Hepatocyte (in vitro differentiated cells): Measurements from ENCODE around the gene FEM1C. TPM values are rescaled to one million over a fixed set of nuclear protein-coding genes. Genes with fewer than 3 reads are reported as not detected.

Source experiments
- DNase-seq: peaks from one replicate; pipeline ENCODE4 v3.0.0-alpha.2; 2016; ENCODE audit warnings: low spot score
- H2AFZ ChIP-seq: fragments of 200-600 bp; sonication (generic); 2 replicates; pipeline ENCODE4 v1.6.0; 2016; ENCODE audit warnings: antibody characterized with exemption, mild to moderate bottlenecking
- H3K27ac ChIP-seq: fragments of 200-600 bp; sonication (generic); 2 replicates; pipeline ENCODE4 v1.5.1; 2016; ENCODE audit warnings: mild to moderate bottlenecking
- H3K27me3 ChIP-seq: fragments of 200-600 bp; sonication (generic); 2 replicates; pipeline ENCODE4 v1.6.1; 2016
- H3K36me3 ChIP-seq: fragments of 200-600 bp; sonication (generic); replicated peaks from 2 replicates; pipeline ENCODE4 v1.5.1; 2016; ENCODE audit warnings: low read depth; ENCODE audit not compliant: insufficient read depth
- H3K4me1 ChIP-seq: fragments of 200-600 bp; sonication (generic); 2 replicates; pipeline ENCODE4 v1.5.1; 2016; ENCODE audit warnings: mild to moderate bottlenecking, moderate library complexity; ENCODE audit not compliant: insufficient read depth
- H3K4me2 ChIP-seq: fragments of 200-600 bp; sonication (generic); 2 replicates; pipeline ENCODE4 v1.6.0; 2016
- H3K4me3 ChIP-seq: fragments of 200-600 bp; sonication (generic); 2 replicates; pipeline ENCODE4 v1.5.1; 2016; ENCODE audit warnings: mild to moderate bottlenecking
- H3K79me2 ChIP-seq: fragments of 200-600 bp; sonication (generic); 2 replicates; pipeline ENCODE4 v1.6.0; 2017; ENCODE audit warnings: mild to moderate bottlenecking
- H3K9me2 ChIP-seq: fragments of 200-600 bp; sonication (generic); replicated peaks from 2 replicates; pipeline ENCODE4 v1.6.0; 2017; ENCODE audit warnings: mild to moderate bottlenecking; ENCODE audit not compliant: insufficient read depth
- H3K9me3 ChIP-seq: fragments of 200-600 bp; sonication (generic); 2 replicates; pipeline ENCODE4 v1.5.1; 2016; ENCODE audit warnings: low read depth, mild to moderate bottlenecking
- H4K20me1 ChIP-seq: fragments of 200-600 bp; sonication (generic); 2 replicates; pipeline ENCODE4 v1.6.0; 2016; ENCODE audit warnings: mild to moderate bottlenecking; ENCODE audit not compliant: insufficient read depth, poor library complexity, severe bottlenecking
- EZH2 ChIP-seq: fragments of 200-600 bp; sonication (generic); IDR thresholded peaks from 2 replicates; pipeline ENCODE4 v1.6.1; 2016; ENCODE audit warnings: antibody characterized with exemption, mild to moderate bottlenecking, borderline replicate concordance
- EZH2phosphoT487 ChIP-seq: fragments of 200-600 bp; sonication (generic); IDR thresholded peaks from one replicate; pipeline ENCODE4 v1.6.1; 2018; ENCODE audit warnings: antibody characterized with exemption, mild to moderate bottlenecking, low read depth, moderate library complexity; ENCODE audit not compliant: unreplicated experiment, severe bottlenecking
- WGBS: methylation state at CpG from one replicate; pipeline ENCODE4 v1.1.6; 2016; ENCODE audit warnings: low lambda C conversion rate; ENCODE audit errors: missing lambda C conversion rate; 5-methylcytosine and 5-hydroxymethylcytosine counted together
- polyA plus RNA-seq: library from polyadenylated mRNA; unstranded; fragments of >200 nt; fragmentation: Nextera tagmentation; extraction: Ambion mirVana; gene quantifications from 2 replicates; pipeline ENCODE4 v1.2.1, GENCODE V29; 2016
- total RNA-seq: library from RNA; depleted of rRNA; stranded (reverse); fragments of >200 nt; gene quantifications from 2 replicates; pipeline ENCODE4 v1.2.3, GENCODE V29; 2014
- TF ChIP-seq, protein P1 (sequence below): fragments of 200-600 bp; sonication (generic); IDR thresholded peaks from 2 replicates; pipeline ENCODE4 v1.5.1; 2016; ENCODE audit warnings: antibody characterized with exemption, mild to moderate bottlenecking; ENCODE audit not compliant: poor library complexity

FEM1C gene
- total and polyA plus RNA-seq, 2 experiments from 2014 or later = 10.7 to 27.0 TPM

DNA sequence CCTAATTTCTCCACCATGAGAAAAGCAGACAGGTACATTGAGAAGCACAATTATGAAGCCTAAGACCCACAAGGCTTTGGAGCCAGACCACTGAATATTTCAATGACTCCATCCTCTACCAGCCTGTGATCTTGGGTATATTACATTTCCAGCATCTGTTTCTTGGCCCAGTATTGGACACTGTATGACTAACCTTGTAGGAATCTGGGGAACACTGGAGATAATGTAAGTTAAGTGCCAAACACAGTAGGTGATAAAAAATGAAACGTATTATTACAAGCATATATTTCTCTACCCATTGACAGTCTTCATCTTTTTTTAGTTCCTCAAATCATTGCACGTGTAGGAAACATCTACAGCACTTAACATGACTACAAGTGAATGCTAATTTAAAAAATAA lies 28.6 kb upstream of the FEM1C start:
- H3K4me3 ChIP-seq = no peak overlapping the region
- no peak overlapping the region for H3K4me2 ChIP-seq
- no peaks in the 10 kb centered on the region for H3K79me2 ChIP-seq
- H3K36me3 ChIP-seq = no peaks in the 10 kb centered on the region
- no peak for DNase-seq
- H3K9me2 ChIP-seq = no peaks in the 10 kb centered on the region
- H3K4me1 ChIP-seq = no peaks in the 10 kb centered on the region
- no peak for TF ChIP-seq EZH2phosphoT487
- no peak for TF ChIP-seq EZH2
- TF ChIP-seq, protein P1, sequence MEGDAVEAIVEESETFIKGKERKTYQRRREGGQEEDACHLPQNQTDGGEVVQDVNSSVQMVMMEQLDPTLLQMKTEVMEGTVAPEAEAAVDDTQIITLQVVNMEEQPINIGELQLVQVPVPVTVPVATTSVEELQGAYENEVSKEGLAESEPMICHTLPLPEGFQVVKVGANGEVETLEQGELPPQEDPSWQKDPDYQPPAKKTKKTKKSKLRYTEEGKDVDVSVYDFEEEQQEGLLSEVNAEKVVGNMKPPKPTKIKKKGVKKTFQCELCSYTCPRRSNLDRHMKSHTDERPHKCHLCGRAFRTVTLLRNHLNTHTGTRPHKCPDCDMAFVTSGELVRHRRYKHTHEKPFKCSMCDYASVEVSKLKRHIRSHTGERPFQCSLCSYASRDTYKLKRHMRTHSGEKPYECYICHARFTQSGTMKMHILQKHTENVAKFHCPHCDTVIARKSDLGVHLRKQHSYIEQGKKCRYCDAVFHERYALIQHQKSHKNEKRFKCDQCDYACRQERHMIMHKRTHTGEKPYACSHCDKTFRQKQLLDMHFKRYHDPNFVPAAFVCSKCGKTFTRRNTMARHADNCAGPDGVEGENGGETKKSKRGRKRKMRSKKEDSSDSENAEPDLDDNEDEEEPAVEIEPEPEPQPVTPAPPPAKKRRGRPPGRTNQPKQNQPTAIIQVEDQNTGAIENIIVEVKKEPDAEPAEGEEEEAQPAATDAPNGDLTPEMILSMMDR = no peak
- H3K9me3 ChIP-seq = no peaks in the 10 kb centered on the region
- WGBS = 76% methylated on average over 2 of the region's 2 CpGs
- no peaks in the 10 kb centered on the region for H4K20me1 ChIP-seq
- H3K27ac ChIP-seq = no peak overlapping the region
- H3K27me3 ChIP-seq = no peaks in the 10 kb centered on the region
- no peak overlapping the region for H2AFZ ChIP-seq

DNA sequence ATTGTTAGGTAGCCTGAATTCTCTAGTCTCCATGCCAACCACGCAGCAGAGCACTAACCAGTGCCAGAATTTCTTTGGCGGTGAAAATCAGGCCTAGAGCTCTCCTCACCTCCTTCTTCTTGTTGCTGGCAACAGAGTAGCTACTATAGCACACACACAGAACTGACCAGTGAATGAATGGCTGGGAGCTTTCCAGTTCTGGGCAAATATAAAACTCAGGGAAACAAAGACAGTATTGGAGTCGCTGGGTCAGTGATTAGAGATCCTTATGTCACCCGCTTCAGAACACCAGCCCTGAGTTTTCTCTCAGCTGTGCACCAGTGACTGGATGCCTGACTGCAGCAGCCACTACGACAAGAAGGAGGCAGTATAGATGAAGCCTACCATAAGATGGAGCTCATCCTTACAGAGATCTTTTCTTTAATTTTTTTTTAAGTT lies 26.9 kb upstream of the FEM1C start:
- no peaks in the 10 kb centered on the region for H3K4me1 ChIP-seq
- H4K20me1 ChIP-seq = no peaks in the 10 kb centered on the region
- no peak overlapping the region for H3K27ac ChIP-seq
- no peaks in the 10 kb centered on the region for H3K9me2 ChIP-seq
- WGBS = 84% methylated on average over 5 of the region's 5 CpGs
- H3K4me2 ChIP-seq = no peak overlapping the region
- H3K27me3 ChIP-seq = no peaks in the 10 kb centered on the region
- no peaks in the 10 kb centered on the region for H3K9me3 ChIP-seq
- H3K4me3 ChIP-seq = no peak overlapping the region
- no peak overlapping the region for H2AFZ ChIP-seq
- H3K36me3 ChIP-seq = no peaks in the 10 kb centered on the region
- H3K79me2 ChIP-seq = no peaks in the 10 kb centered on the region
- no peak for DNase-seq
- TF ChIP-seq EZH2phosphoT487 (no peak), EZH2 (no peak)
- TF ChIP-seq, protein P1 = no peak

DNA sequence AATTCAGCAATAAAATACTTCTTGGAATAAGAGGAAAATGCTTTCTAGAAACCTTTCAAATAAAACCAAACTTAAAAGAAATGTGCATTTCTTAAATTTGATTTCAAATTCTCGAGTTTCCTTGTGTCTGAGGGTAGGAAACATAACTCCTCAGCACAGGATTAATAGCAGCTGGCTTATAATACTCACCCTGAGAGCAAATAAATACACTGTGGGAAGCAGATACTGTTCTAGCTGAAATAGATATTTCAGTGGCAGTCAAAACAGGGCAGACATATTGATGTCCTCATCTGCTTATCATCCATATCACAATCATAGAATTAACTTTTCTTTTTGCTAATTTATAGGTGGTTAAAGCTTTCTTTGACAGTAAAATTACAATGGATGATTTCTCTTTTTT lies 24.1 kb upstream of the FEM1C start:
- Histone ChIP-seq H3K4me1 (no peaks in the 10 kb centered on the region), H3K9me3 (no peaks in the 10 kb centered on the region), H2AFZ (no peak overlapping the region), H3K27me3 (no peaks in the 10 kb centered on the region), H3K27ac (no peak overlapping the region), H3K4me2 (no peak overlapping the region), H4K20me1 (no peaks in the 10 kb centered on the region), H3K4me3 (no peak overlapping the region), H3K36me3 (no peaks in the 10 kb centered on the region), H3K79me2 (no peaks in the 10 kb centered on the region), H3K9me2 (no peaks in the 10 kb centered on the region)
- TF ChIP-seq EZH2 (no peak), EZH2phosphoT487 (no peak)
- TF ChIP-seq, protein P1 = no peak
- 59% methylated on average over 1 of the region's 1 CpG for WGBS
- DNase-seq = no peak

DNA sequence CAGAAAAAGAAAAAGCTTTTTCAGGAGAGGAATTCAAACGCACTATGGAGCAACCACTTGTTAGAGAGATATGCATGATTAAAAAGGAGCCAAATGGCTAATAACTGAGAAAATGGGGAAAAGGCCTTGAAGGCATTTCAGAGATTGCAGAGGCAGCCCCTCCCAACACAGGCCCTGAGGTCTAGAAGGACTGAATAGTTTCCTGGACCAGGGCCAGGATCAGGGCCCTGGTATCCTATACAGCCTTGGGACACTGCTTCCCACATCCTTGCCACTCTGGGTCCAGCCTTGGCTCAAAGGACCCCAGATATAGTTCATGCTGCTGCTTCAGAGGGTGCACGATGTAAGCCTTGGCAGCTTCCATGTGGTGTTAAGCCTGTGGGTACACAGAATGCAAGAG lies 20.7 kb upstream of the FEM1C start:
- no peaks in the 10 kb centered on the region for H3K9me2 ChIP-seq
- no peaks in the 10 kb centered on the region for H3K36me3 ChIP-seq
- H3K4me1 ChIP-seq = no peaks in the 10 kb centered on the region
- TF ChIP-seq EZH2phosphoT487 = no peak
- TF ChIP-seq, protein P1 = no peak
- TF ChIP-seq EZH2 = no peak
- no peaks in the 10 kb centered on the region for H3K79me2 ChIP-seq
- H2AFZ ChIP-seq = no peak overlapping the region
- no peaks in the 10 kb centered on the region for H3K27me3 ChIP-seq
- 87% methylated on average over 2 of the region's 2 CpGs for WGBS
- H3K9me3 ChIP-seq = no peaks in the 10 kb centered on the region
- no peak overlapping the region for H3K4me2 ChIP-seq
- no peaks in the 10 kb centered on the region for H4K20me1 ChIP-seq
- no peak overlapping the region for H3K4me3 ChIP-seq
- H3K27ac ChIP-seq = no peak overlapping the region
- no peak for DNase-seq
